ENCODE data around the gene DOC2B. TPM values are rescaled to one million over a fixed set of nuclear protein-coding genes. Genes with fewer than 3 reads are reported as not detected.
"Not testable (repeated sequence)": the region's sequence is repeated elsewhere in the genome, so short reads cannot be mapped to it uniquely, and the experiment has no call there.

The DOC2B gene
- total RNA-seq, 2 experiments from 2014 or later: not detected

GRCh38 chr17:202501-202951, 21.1 kb upstream of the DOC2B start:
- no peaks in the 10 kb centered on the region for H3K4me1 Mint-ChIP-seq (ENCODE audit: low read depth)
- POLR2A ChIA-PET: no interaction called here
- CTCF ChIA-PET: no interaction called here
- no peak for TF ChIP-seq CTCF (IDR thresholded peaks at IDR 0.05)
- intact Hi-C loops (cut with micrococcal nuclease): no loop called here
- peaks cover 6% of the 10 kb centered on the region for H3K27me3 Mint-ChIP-seq
- no peaks in the 10 kb centered on the region for H3K36me3 Mint-ChIP-seq (ENCODE audit: low read depth)
- H3K9me3 Mint-ChIP-seq: peaks cover 5% of the 10 kb centered on the region
- DNase-seq (no peak), ATAC-seq (no peak)
- H3K27ac Mint-ChIP-seq: no peak overlapping the region
- no peak overlapping the region for H3K4me3 Mint-ChIP-seq

GRCh38 chr17:201736-202135, 20.3 kb upstream of the DOC2B start:
- H3K27me3 Mint-ChIP-seq; POLR2A ChIA-PET; intact Hi-C loops (cut with micrococcal nuclease); DNase-seq; CTCF ChIA-PET; H3K4me3 Mint-ChIP-seq; H3K27ac Mint-ChIP-seq; H3K36me3 Mint-ChIP-seq (ENCODE audit: low read depth); H3K9me3 Mint-ChIP-seq; ATAC-seq; H3K4me1 Mint-ChIP-seq (ENCODE audit: low read depth): not testable (repeated sequence)

- CTCF ChIA-PET; H3K9me3 Mint-ChIP-seq; H3K27me3 Mint-ChIP-seq; ATAC-seq; H3K36me3 Mint-ChIP-seq (ENCODE audit: low read depth); intact Hi-C loops (cut with micrococcal nuclease); H3K4me3 Mint-ChIP-seq; DNase-seq; H3K27ac Mint-ChIP-seq; H3K4me1 Mint-ChIP-seq (ENCODE audit: low read depth); POLR2A ChIA-PET: not testable (repeated sequence)
These were observed 19.8 kb upstream of the DOC2B start for GRCh38 chr17:201257-201656.

GRCh38 chr17:200586-200985, 19.1 kb upstream of the DOC2B start:
- TF ChIP-seq CTCF (IDR thresholded peaks at IDR 0.05): no peak
- Mint-ChIP-seq H3K27ac (no peak overlapping the region), H3K4me1 (ENCODE audit: low read depth) (no peaks in the 10 kb centered on the region), H3K9me3 (no peaks in the 10 kb centered on the region), H3K4me3 (no peak overlapping the region), H3K27me3 (peaks cover 8% of the 10 kb centered on the region), H3K36me3 (ENCODE audit: low read depth) (no peaks in the 10 kb centered on the region)
- DNase-seq (no peak), ATAC-seq (no peak)
- POLR2A ChIA-PET: no interaction called here
- CTCF ChIA-PET: no interaction called here
- intact Hi-C loops (cut with micrococcal nuclease): no loop called here

- H3K36me3 Mint-ChIP-seq (ENCODE audit: low read depth): no peaks in the 10 kb centered on the region
- H3K4me1 Mint-ChIP-seq (ENCODE audit: low read depth): no peaks in the 10 kb centered on the region
- CTCF ChIA-PET: no interaction called here
- H3K4me3 Mint-ChIP-seq: no peak overlapping the region
- no peak for DNase-seq
- H3K27me3 Mint-ChIP-seq: peaks cover 8% of the 10 kb centered on the region
- intact Hi-C loops (cut with micrococcal nuclease): no loop called here
- no peak overlapping the region for H3K27ac Mint-ChIP-seq
- POLR2A ChIA-PET: no interaction called here
- no peak for TF ChIP-seq CTCF (IDR thresholded peaks at IDR 0.05)
- ATAC-seq: no peak
- H3K9me3 Mint-ChIP-seq: no peaks in the 10 kb centered on the region
These were observed 18.5 kb upstream of the DOC2B start for GRCh38 chr17:199806-200545.

GRCh38 chr17:199191-199604, 17.7 kb upstream of the DOC2B start:
- Mint-ChIP-seq H3K27me3 (peaks cover 8% of the 10 kb centered on the region), H3K27ac (no peak overlapping the region), H3K4me1 (ENCODE audit: low read depth) (no peaks in the 10 kb centered on the region), H3K4me3 (no peak overlapping the region), H3K36me3 (ENCODE audit: low read depth) (no peaks in the 10 kb centered on the region), H3K9me3 (no peaks in the 10 kb centered on the region)
- DNase-seq (no peak), ATAC-seq (no peak)
- intact Hi-C loops (cut with micrococcal nuclease): no loop called here
- TF ChIP-seq CTCF (IDR thresholded peaks at IDR 0.05): no peak
- POLR2A ChIA-PET: no interaction called here
- CTCF ChIA-PET: no interaction called here

GRCh38 chr17:198225-198624, 16.8 kb upstream of the DOC2B start:
- DNase-seq; ATAC-seq; H3K9me3 Mint-ChIP-seq; H3K4me1 Mint-ChIP-seq (ENCODE audit: low read depth); CTCF ChIA-PET; H3K27me3 Mint-ChIP-seq; H3K36me3 Mint-ChIP-seq (ENCODE audit: low read depth); H3K4me3 Mint-ChIP-seq; intact Hi-C loops (cut with micrococcal nuclease); H3K27ac Mint-ChIP-seq: not testable (repeated sequence)
- POLR2A ChIA-PET: interaction anchor here (1.1 kb wide), 1 partner anchor 52 kb away, joined by 3 read pairs; no protein-coding TSS in a partner anchor
